AG04449 (cell line): ENCODE measurements around the gene UST.

Experiments used
- CTCF ChIA-PET: fragments of 350-600 bp; formaldehyde crosslinking; extraction: SDS; loops from one replicate; lab custom pipeline; 2021; ENCODE audit warnings: antibody characterized with exemption; lab: Yijun Ruan, JAX
- POLR2A ChIA-PET: fragments of 400-600, 350-600 bp; formaldehyde crosslinking; extraction: SDS; loops from one replicate; lab custom pipeline; 2020; ENCODE audit warnings: antibody characterized with exemption, inconsistent platforms; lab: Yijun Ruan, JAX
- DNase-seq: peaks from one replicate; pipeline ENCODE4 v3.0.0-alpha.2; 2010; ENCODE audit warnings: low read depth, low spot score
- H3K4me3 ChIP-seq: 2 replicates; pipeline ENCODE4 v1.5.1; 2011; ENCODE audit warnings: low read depth, mild to moderate bottlenecking, control low read depth, low read length
- TF ChIP-seq, protein P1 (sequence below): IDR thresholded peaks from one replicate; pipeline ENCODE4 v1.5.1; 2011; ENCODE audit warnings: mild to moderate bottlenecking, moderate library complexity, low read length, control low read depth, inconsistent platforms; ENCODE audit not compliant: insufficient read depth; ENCODE audit errors: missing control alignments

Gene UST

DNA sequence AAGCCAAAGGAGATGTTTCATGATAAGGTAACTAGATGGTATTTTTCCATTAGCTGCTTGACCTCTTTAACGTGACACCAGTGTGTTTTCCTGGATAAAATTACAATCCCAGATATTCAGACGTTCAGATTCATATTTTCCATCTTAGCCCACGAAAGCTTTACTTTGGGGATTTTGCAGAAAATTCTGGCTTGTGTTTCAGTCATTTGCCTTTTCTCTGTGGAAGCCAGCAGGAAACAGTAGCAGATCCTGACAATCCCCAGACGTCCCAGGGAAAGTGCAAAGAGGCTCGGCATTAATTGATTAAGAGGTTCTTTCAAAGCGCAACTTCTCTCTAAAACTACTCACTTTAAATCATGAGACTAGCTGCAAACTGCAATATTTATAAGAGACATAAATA lies 243.6 kb downstream of the UST start:
- H3K4me3 ChIP-seq = no peak overlapping the region
- CTCF ChIA-PET = interaction anchor here (1.0 to 2.9 kb wide), 2 partner anchors 16 to 412 kb away, joined by 4 to 10 read pairs; no protein-coding TSS in a partner anchor
- TF ChIP-seq, protein P1, sequence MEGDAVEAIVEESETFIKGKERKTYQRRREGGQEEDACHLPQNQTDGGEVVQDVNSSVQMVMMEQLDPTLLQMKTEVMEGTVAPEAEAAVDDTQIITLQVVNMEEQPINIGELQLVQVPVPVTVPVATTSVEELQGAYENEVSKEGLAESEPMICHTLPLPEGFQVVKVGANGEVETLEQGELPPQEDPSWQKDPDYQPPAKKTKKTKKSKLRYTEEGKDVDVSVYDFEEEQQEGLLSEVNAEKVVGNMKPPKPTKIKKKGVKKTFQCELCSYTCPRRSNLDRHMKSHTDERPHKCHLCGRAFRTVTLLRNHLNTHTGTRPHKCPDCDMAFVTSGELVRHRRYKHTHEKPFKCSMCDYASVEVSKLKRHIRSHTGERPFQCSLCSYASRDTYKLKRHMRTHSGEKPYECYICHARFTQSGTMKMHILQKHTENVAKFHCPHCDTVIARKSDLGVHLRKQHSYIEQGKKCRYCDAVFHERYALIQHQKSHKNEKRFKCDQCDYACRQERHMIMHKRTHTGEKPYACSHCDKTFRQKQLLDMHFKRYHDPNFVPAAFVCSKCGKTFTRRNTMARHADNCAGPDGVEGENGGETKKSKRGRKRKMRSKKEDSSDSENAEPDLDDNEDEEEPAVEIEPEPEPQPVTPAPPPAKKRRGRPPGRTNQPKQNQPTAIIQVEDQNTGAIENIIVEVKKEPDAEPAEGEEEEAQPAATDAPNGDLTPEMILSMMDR = no peak
- DNase-seq = no peak
- POLR2A ChIA-PET = no interaction called here

DNA sequence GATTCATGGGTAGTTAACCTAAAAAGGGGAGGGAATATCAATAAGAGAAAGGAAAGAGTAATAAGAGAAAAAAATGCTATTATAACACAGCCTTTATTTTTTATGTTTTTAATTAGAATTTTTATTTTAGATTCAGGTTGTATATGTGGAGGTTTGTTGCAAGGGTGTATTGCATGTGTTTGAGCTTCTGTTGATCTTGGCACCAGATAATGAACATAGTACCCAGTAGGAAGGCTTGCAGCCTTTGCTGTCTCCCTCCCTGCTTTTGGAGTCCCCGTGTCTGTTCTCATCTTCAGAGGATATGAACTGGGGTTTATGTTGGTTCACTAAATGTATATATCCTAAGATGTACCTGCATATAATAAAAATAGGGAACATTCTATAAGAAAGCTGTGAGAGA lies 250.0 kb downstream of the UST start:
- CTCF ChIA-PET = interaction anchor here (1.4 to 2.1 kb wide), 6 partner anchors 10 to 440 kb away, joined by 3 to 13 read pairs (median 6); no protein-coding TSS in a partner anchor
- no peak overlapping the region for H3K4me3 ChIP-seq
- no peak for DNase-seq
- TF ChIP-seq, protein P1 = no peak
- POLR2A ChIA-PET = no interaction called here

DNA sequence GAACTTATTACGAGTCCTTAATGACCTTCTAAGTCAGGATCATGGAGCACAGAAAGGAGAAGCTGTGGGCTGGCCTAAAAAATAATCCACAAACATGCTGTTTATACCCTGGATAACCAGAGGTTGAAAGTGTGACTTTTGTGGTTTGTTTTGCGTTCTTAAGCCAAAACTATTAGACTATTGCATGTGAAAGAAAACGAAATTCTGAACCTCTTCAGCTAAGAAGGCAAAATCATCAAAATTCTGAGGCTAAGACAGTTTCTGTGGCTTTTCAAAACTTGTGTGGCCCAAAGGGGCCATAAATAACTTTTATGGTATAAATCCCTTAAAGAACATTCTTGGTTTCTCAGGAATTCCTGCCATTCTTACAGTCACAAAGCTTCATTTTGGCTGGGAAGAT lies 251.0 kb downstream of the UST start:
- POLR2A ChIA-PET = interaction anchor here (0.7 to 1.2 kb wide), 4 partner anchors 14 to 141 kb away, joined by 3 to 6 read pairs (median 4); no protein-coding TSS in a partner anchor
- H3K4me3 ChIP-seq = no peak overlapping the region
- CTCF ChIA-PET = interaction anchor here (1.4 to 2.1 kb wide), 7 partner anchors 15 to 441 kb away, joined by 3 to 13 read pairs (median 6); no protein-coding TSS in a partner anchor
- TF ChIP-seq, protein P1 = no peak
- peak; percentile 90 for DNase-seq

DNA sequence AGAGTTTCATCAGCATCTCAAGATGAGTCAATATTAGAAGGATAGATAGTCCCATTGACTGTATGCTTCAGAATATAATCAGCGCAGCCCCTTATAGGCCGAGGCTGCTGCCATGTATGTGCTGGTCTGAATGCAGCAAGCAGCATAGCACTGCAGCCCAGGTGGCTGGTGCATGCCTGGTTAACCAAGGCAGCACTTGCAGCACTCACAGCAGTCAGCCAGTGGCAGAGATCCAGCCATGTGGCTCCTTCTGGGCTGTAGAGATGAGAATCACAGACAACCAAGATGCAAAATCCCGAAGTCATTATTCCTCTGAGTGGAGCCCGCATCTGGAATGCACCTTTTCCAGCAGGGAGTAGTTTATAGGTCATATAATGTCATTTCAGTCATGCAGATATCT lies 251.9 kb downstream of the UST start:
- TF ChIP-seq, protein P1 = no peak
- no peak for DNase-seq
- ChIA-PET POLR2A (interaction anchor here (0.8 to 1.2 kb wide), 2 partner anchors 25 to 28 kb away, joined by 3 to 6 read pairs; no protein-coding TSS in a partner anchor), CTCF (interaction anchor here (1.4 to 1.9 kb wide), 5 partner anchors 16 to 439 kb away, joined by 3 to 8 read pairs (median 6); no protein-coding TSS in a partner anchor)
- H3K4me3 ChIP-seq = no peak overlapping the region

DNA sequence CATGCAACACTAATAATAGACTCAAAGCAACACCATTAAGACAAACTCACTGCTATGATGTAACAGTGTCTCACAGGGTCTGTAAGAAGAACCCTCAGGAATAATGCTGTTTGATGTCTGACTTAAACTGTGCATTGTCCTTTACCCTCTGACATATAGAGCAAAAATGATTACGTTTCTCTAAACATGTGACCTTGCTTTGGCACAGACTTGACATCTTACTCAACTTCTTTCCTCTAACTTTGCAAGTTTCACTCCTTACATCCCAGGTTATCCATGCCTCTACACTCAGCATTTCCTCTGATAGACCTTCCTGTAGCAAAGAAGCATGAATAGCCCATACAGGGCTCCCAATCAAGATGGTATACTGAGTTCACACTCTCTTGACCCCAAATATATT lies 252.7 kb downstream of the UST start:
- TF ChIP-seq, protein P1 = no peak
- no peak for DNase-seq
- CTCF ChIA-PET = no interaction called here
- POLR2A ChIA-PET = no interaction called here
- H3K4me3 ChIP-seq = no peak overlapping the region

DNA sequence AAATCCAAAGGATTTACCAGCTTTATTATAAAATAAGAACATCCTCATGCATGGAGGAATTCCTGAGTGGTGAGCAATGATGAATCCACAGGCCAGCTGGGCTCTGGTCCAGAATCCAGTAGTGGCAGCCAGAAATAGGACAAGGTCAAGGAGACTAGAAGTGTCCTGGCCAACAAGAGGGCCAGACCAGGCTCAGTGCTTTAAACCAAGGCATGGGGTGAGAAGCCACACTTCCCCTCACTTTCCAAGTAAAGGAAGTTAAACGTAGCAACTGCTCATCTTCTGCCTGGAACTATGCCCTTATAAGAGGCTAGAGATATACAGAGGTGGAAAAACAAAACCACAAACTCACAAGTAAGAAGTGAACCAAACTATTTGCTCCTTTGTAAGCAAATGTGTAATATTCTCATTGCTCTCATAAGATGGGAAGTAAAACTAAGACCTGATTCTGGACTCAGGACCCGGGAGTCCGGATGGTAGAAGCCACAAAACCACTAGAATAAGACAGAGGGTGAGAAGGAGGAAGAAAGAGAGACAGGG lies 253.2 kb downstream of the UST start:
- DNase-seq = no peak
- CTCF ChIA-PET = no interaction called here
- POLR2A ChIA-PET = no interaction called here

More for the DNA sequence above, 253.2 kb downstream of the UST start:
- TF ChIP-seq, protein P1 = no peak
- no peak overlapping the region for H3K4me3 ChIP-seq
